Fibroblast of lung (primary cell): Measurements from ENCODE around the gene ANKEF1.

Experiments
- EZH2 ChIP-seq: IDR thresholded peaks from 2 replicates; pipeline ENCODE4 v1.5.1; 2012; ENCODE audit warnings: low read length, control low read depth, mild to moderate bottlenecking; ENCODE audit errors: missing control alignments
- TF ChIP-seq, protein P1 (sequence below), 2 donors: IDR thresholded peaks in 1 of 2; conservative IDR thresholded peaks in 1 of 2; 1 replicate in 1 of 2; 2 replicates in 1 of 2; pipeline ENCODE4 v1.5.1; 2011 to 2012; ENCODE audit warnings: low read length in 2 of 2, control low read depth in 1 of 2, inconsistent platforms in 1 of 2, low read depth in 1 of 2, mild to moderate bottlenecking in 1 of 2

DNA sequence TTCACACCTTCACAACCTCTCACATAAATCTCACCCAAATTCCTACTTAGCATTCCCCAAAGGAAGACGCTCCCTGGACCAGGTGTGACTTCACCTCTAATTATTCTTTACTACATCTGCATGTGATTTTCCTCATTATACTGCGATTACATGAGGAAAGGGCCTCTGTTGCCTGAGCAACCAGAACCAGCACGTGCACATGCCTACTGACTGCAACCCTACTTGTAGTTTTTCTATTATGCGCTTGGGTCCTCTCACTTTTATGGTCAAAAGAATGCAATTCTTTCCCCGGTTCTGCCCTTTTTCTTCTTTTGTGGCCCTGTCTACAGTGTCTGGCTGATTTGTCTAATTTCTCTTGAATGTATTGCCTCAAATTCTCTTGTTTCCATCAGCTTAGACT lies 20.4 kb upstream of the ANKEF1 start:
- TF ChIP-seq, protein P1, sequence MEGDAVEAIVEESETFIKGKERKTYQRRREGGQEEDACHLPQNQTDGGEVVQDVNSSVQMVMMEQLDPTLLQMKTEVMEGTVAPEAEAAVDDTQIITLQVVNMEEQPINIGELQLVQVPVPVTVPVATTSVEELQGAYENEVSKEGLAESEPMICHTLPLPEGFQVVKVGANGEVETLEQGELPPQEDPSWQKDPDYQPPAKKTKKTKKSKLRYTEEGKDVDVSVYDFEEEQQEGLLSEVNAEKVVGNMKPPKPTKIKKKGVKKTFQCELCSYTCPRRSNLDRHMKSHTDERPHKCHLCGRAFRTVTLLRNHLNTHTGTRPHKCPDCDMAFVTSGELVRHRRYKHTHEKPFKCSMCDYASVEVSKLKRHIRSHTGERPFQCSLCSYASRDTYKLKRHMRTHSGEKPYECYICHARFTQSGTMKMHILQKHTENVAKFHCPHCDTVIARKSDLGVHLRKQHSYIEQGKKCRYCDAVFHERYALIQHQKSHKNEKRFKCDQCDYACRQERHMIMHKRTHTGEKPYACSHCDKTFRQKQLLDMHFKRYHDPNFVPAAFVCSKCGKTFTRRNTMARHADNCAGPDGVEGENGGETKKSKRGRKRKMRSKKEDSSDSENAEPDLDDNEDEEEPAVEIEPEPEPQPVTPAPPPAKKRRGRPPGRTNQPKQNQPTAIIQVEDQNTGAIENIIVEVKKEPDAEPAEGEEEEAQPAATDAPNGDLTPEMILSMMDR (conservative IDR thresholded peaks at IDR 0.05 in 1 of 2, IDR thresholded peaks at IDR 0.05 in 1 of 2; ENCODE audit: low read depth in 1 of 2, low read length in 2 of 2), result no peak
- TF ChIP-seq EZH2, result no peak
